Neural crest cell (in vitro differentiated cells): ENCODE measurements around the gene CBFA2T2. TPM values are rescaled to one million over a fixed set of nuclear protein-coding genes. Genes with fewer than 3 reads are reported as not detected.

Source experiments
- DNase-seq: peaks from one replicate; pipeline ENCODE4 v3.0.0; 2021; ENCODE audit warnings: low read depth, mixed read lengths, low spot score
- H3K27ac Mint-ChIP-seq: one replicate; pipeline ENCODE4 v1.8.0; 2021; ENCODE audit warnings: mild to moderate bottlenecking, mixed read lengths; ENCODE audit not compliant: unreplicated experiment
- H3K27me3 Mint-ChIP-seq: 2 replicates; pipeline ENCODE4 v1.8.0; 2021; ENCODE audit warnings: low read depth, mild to moderate bottlenecking, mixed read lengths
- H3K36me3 Mint-ChIP-seq: 2 replicates; pipeline ENCODE4 v1.8.0; 2021; ENCODE audit warnings: low read depth, mild to moderate bottlenecking, mixed read lengths
- H3K4me1 Mint-ChIP-seq: 2 replicates; pipeline ENCODE4 v1.8.0; 2021; ENCODE audit warnings: mixed read lengths
- H3K4me3 Mint-ChIP-seq: one replicate; pipeline ENCODE4 v1.8.0; 2021; ENCODE audit warnings: mild to moderate bottlenecking, mixed read lengths
- H3K9me3 Mint-ChIP-seq: 2 replicates; pipeline ENCODE4 v1.8.0; 2021; ENCODE audit warnings: mixed read lengths
- total RNA-seq: library from RNA; stranded (reverse); gene quantifications from 2 replicates; pipeline ENCODE4 v1.2.1, GENCODE V29; 2021
- TF ChIP-seq, protein P1 (sequence below): fragments of 200-600 bp; sonication (generic); conservative IDR thresholded peaks from 2 replicates; pipeline ENCODE4 v1.5.0; 2021; ENCODE audit warnings: antibody characterized with exemption, mild to moderate bottlenecking

The CBFA2T2 gene
- total RNA-seq, 1 donor from 2014 or later = 36.5 TPM

GRCh38 chr20:33549229-33549999 is 59.5 kb downstream of the CBFA2T2 start:
- no peaks in the 10 kb centered on the region for H3K9me3 Mint-ChIP-seq
- no peaks in the 10 kb centered on the region for H3K36me3 Mint-ChIP-seq
- DNase-seq = no peak
- no peak overlapping the region for H3K27ac Mint-ChIP-seq
- H3K4me3 Mint-ChIP-seq = no peak overlapping the region
- no peaks in the 10 kb centered on the region for H3K27me3 Mint-ChIP-seq
- peaks cover 7% of the 10 kb centered on the region for H3K4me1 Mint-ChIP-seq
- TF ChIP-seq, protein P1, sequence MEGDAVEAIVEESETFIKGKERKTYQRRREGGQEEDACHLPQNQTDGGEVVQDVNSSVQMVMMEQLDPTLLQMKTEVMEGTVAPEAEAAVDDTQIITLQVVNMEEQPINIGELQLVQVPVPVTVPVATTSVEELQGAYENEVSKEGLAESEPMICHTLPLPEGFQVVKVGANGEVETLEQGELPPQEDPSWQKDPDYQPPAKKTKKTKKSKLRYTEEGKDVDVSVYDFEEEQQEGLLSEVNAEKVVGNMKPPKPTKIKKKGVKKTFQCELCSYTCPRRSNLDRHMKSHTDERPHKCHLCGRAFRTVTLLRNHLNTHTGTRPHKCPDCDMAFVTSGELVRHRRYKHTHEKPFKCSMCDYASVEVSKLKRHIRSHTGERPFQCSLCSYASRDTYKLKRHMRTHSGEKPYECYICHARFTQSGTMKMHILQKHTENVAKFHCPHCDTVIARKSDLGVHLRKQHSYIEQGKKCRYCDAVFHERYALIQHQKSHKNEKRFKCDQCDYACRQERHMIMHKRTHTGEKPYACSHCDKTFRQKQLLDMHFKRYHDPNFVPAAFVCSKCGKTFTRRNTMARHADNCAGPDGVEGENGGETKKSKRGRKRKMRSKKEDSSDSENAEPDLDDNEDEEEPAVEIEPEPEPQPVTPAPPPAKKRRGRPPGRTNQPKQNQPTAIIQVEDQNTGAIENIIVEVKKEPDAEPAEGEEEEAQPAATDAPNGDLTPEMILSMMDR = no peak

DNA sequence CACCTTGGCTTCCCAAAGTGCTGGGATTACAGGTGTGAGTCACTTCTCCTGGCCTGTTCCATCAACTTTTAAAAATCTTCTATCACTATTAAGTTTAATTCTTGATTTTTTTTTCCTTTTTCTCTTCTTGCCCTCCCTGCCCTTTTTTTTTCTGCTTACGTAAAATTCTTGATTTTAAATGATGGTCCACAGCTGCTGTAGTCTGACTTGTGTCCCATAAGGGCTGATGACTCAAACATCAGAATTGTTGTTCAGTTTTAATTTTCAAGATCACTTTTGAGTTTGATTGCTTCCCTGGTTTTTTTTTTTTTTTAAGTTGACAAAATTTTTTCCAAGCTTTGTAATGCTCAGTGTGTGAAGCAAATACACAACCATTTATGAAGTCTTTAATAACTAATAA is 61.9 kb downstream of the CBFA2T2 start:
- no peaks in the 10 kb centered on the region for H3K4me1 Mint-ChIP-seq
- TF ChIP-seq, protein P1 = no peak
- H3K4me3 Mint-ChIP-seq = no peak overlapping the region
- H3K36me3 Mint-ChIP-seq = no peaks in the 10 kb centered on the region
- no peaks in the 10 kb centered on the region for H3K9me3 Mint-ChIP-seq
- no peaks in the 10 kb centered on the region for H3K27me3 Mint-ChIP-seq
- no peak for DNase-seq
- H3K27ac Mint-ChIP-seq = no peak overlapping the region

GRCh38 chr20:33552519-33552918 is 62.6 kb downstream of the CBFA2T2 start:
- H3K36me3 Mint-ChIP-seq = no peaks in the 10 kb centered on the region
- no peaks in the 10 kb centered on the region for H3K4me1 Mint-ChIP-seq
- no peak overlapping the region for H3K27ac Mint-ChIP-seq
- TF ChIP-seq, protein P1 = no peak
- no peak for DNase-seq
- no peak overlapping the region for H3K4me3 Mint-ChIP-seq
- H3K9me3 Mint-ChIP-seq = no peaks in the 10 kb centered on the region
- no peaks in the 10 kb centered on the region for H3K27me3 Mint-ChIP-seq

- no peak overlapping the region for H3K27ac Mint-ChIP-seq
- TF ChIP-seq, protein P1 = no peak
- H3K4me3 Mint-ChIP-seq = no peak overlapping the region
- peaks cover 2% of the 10 kb centered on the region for H3K36me3 Mint-ChIP-seq
- no peak for DNase-seq
- no peaks in the 10 kb centered on the region for H3K4me1 Mint-ChIP-seq
- H3K27me3 Mint-ChIP-seq = no peaks in the 10 kb centered on the region
- H3K9me3 Mint-ChIP-seq = no peaks in the 10 kb centered on the region
These were observed 63.6 kb downstream of the CBFA2T2 start for GRCh38 chr20:33553516-33553915.

DNA sequence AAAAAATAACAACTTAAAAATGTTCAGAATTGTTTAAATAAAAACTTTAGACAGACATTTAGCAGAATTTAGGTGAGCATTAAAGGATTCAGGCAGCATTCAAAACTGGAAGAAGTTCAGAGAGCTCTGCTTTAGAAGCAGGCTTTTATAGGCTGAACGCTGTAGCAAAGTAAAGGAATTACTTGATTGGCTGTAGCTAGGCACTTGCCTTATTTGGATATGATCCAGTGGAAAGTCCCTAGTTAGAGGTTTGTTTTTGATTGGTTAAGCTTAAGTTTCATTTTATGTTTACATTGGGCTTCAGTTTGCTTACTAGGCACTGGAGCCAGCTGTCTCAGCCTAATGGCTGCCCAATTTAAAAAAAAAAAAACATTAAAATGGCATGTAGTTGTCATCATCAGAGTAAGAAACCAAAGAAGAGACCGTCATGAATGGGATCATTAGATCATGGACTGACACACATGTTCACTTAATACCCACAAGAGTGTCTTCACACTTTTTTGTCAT is 65.1 kb downstream of the CBFA2T2 start:
- Mint-ChIP-seq H3K4me3 (no peak overlapping the region), H3K36me3 (peaks cover 5% of the 10 kb centered on the region), H3K27me3 (no peaks in the 10 kb centered on the region), H3K4me1 (no peaks in the 10 kb centered on the region), H3K9me3 (no peaks in the 10 kb centered on the region), H3K27ac (no peak overlapping the region)
- no peak for DNase-seq
- TF ChIP-seq, protein P1 = no peak
